Caco-2 (cell line): Measurements from ENCODE around the gene TTLL8. TPM values are rescaled to one million over a fixed set of nuclear protein-coding genes. Genes with fewer than 3 reads are reported as not detected.

ENCODE experiments used
- BruUV-seq: library from RNA; stranded (reverse); fragments of 400-500 nt; replicated peaks from 2 replicates; lab custom pipeline; 2021; lab: Mats Ljungman, UMichigan
- CTCF ChIA-PET: fragments of 300-600 bp; sonication (Branson Sonifier 250); formaldehyde crosslinking; loops from one replicate; lab custom pipeline; 2022; ENCODE audit warnings: antibody characterized with exemption; lab: Charles Lee
- POLR2A ChIA-PET: fragments of 300-600 bp; sonication (Branson Sonifier 250); formaldehyde crosslinking; loops from one replicate; lab custom pipeline; 2022; ENCODE audit warnings: antibody characterized with exemption; lab: Charles Lee
- DNase-seq, 2 experiments: peaks; one replicate each; pipeline versions ENCODE4 v3.0.0 to v3.0.0-alpha.2; 2020 to 2022
- H3K27me3 ChIP-seq: replicated peaks from 2 replicates; pipeline ENCODE4 v1.6.0; 2011; ENCODE audit warnings: low read length; ENCODE audit not compliant: control insufficient read depth, insufficient read depth
- H3K36me3 ChIP-seq: 2 replicates; pipeline ENCODE4 v1.5.1; 2011; ENCODE audit warnings: low read length; ENCODE audit not compliant: control insufficient read depth, insufficient read depth
- H3K4me1 ChIP-seq: fragments of 250-450 bp; sonication (Bioruptor Pico); 2 replicates; pipeline ENCODE4 v1.5.1; 2020; ENCODE audit warnings: mild to moderate bottlenecking
- H3K4me3 ChIP-seq: 2 replicates; pipeline ENCODE4 v1.5.1; 2011; ENCODE audit warnings: low read depth, mild to moderate bottlenecking, control low read depth, low read length
- H3K9me3 ChIP-seq: fragments of 250-450 bp; sonication (Bioruptor Pico); 2 replicates; pipeline ENCODE4 v1.5.1; 2020; ENCODE audit warnings: mild to moderate bottlenecking, moderate library complexity
- H3K27ac Mint-ChIP-seq: one replicate; pipeline ENCODE4 v1.8.0; 2022; ENCODE audit warnings: mixed read lengths; ENCODE audit not compliant: unreplicated experiment
- H3K27me3 Mint-ChIP-seq: one replicate; pipeline ENCODE4 v1.8.0; 2022; ENCODE audit warnings: mixed read lengths; ENCODE audit not compliant: insufficient read depth, unreplicated experiment
- H3K36me3 Mint-ChIP-seq: one replicate; pipeline ENCODE4 v1.8.0; 2022; ENCODE audit warnings: mild to moderate bottlenecking, mixed read lengths; ENCODE audit not compliant: insufficient read depth, unreplicated experiment
- H3K4me1 Mint-ChIP-seq: one replicate; pipeline ENCODE4 v1.8.0; 2022; ENCODE audit warnings: low read depth, mixed read lengths; ENCODE audit not compliant: unreplicated experiment
- H3K4me3 Mint-ChIP-seq: one replicate; pipeline ENCODE4 v1.8.0; 2022; ENCODE audit warnings: mild to moderate bottlenecking, moderate library complexity, mixed read lengths; ENCODE audit not compliant: unreplicated experiment
- H3K9me3 Mint-ChIP-seq: one replicate; pipeline ENCODE4 v1.8.0; 2022; ENCODE audit warnings: mixed read lengths; ENCODE audit not compliant: unreplicated experiment
- CTCF ChIP-seq, 2 experiments: fragments of 200-600 bp in 1 of 2; IDR thresholded peaks; 1 replicate in 1 of 2; 2 replicates in 1 of 2; pipeline versions ENCODE4 v1.5.1 to v1.8.0; 2011 to 2022; ENCODE audit warnings: antibody characterized with exemption in 1 of 2, control low read depth in 1 of 2, inconsistent platforms in 1 of 2, low read depth in 1 of 2, low read length in 1 of 2, mild to moderate bottlenecking in 1 of 2, moderate library complexity in 1 of 2; ENCODE audit not compliant: insufficient read depth in 1 of 2, severe bottlenecking in 1 of 2, unreplicated experiment in 1 of 2
- intact Hi-C: fragments of 100-400 bp; cut with micrococcal nuclease; formaldehyde crosslinking; loops from one replicate; pipeline ENCODE4 v1.10.0; 2022; ENCODE audit not compliant: unreplicated experiment
- total RNA-seq: library from RNA; stranded (reverse); gene quantifications from 2 replicates; pipeline ENCODE4 v1.2.3, GENCODE V29; 2022

TTLL8 gene
- total RNA-seq, 1 experiment from 2014 or later = not detected

DNA sequence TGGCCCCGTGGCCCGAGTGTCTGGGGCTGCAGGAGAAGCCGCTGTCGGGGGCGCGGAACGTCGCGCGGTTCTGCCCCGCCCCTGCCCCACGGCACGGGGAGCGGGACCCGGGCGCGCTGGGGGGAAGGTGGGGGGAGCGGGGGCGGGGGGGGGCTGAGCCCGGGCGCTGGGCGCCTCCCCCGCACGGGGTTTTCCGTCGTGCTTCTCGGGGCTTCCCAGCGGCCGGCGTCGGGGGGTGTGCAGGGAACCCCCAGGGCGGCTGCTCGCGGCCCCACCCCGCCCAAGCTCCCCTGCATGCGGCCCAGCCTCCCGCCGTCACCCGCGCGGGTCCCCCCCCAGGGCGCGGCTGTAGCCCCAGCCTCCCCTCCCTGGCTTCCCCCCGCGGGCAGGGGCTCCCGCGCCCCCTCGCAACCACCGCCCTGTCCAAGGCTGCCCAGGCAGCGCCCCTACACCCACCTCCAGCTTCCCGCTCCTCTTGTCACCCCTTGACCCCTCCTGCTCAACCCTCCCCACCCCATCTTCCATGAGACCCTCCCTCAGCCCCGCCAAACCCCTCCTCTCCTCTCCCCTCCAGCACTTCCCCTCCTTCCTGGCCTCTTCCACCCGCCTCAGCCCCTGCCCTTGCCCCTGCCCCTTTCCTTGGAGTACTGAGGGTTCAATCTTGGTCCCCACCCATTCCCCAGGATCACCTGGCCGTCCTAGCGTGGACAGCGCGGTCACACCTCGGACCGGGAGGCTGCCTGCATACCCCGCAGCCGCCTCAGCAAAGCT lies 47.2 kb downstream of the TTLL8 start:
- no peak for TF ChIP-seq CTCF (IDR thresholded peaks at IDR 0.05; ENCODE audit: insufficient read depth in 1 of 2, low read depth in 1 of 2, low read length in 1 of 2, severe bottlenecking in 1 of 2, unreplicated experiment in 1 of 2)
- H3K9me3 ChIP-seq = no peaks in the 10 kb centered on the region
- peaks cover 18% of the 10 kb centered on the region for H3K4me1 ChIP-seq
- Mint-ChIP-seq H3K36me3 (no peaks in the 10 kb centered on the region), H3K4me1 (no peaks in the 10 kb centered on the region), H3K4me3 (no peak overlapping the region), H3K9me3 (no peaks in the 10 kb centered on the region), H3K27me3 (no peaks in the 10 kb centered on the region), H3K27ac (no peak overlapping the region)
- no peak for DNase-seq
- H3K36me3 ChIP-seq = no peaks in the 10 kb centered on the region
- BruUV-seq = no TSS peak
- ChIA-PET CTCF (no interaction called here), POLR2A (no interaction called here)
- no peak overlapping the region for H3K4me3 ChIP-seq
- intact Hi-C loops = no loop called here
- no peaks in the 10 kb centered on the region for H3K27me3 ChIP-seq

- ChIA-PET POLR2A (no interaction called here), CTCF (no interaction called here)
- intact Hi-C loops = no loop called here
- H3K27ac Mint-ChIP-seq = no peak overlapping the region
- peaks cover 5% of the 10 kb centered on the region for H3K4me1 Mint-ChIP-seq
- H3K4me3 ChIP-seq = no peak overlapping the region
- H3K4me3 Mint-ChIP-seq = no peak overlapping the region
- peak in 1 of 2 experiments; percentile 36 for DNase-seq
- no peak for TF ChIP-seq CTCF (IDR thresholded peaks at IDR 0.05; ENCODE audit: insufficient read depth in 1 of 2, low read depth in 1 of 2, low read length in 1 of 2, severe bottlenecking in 1 of 2, unreplicated experiment in 1 of 2)
- peaks cover 18% of the 10 kb centered on the region for H3K4me1 ChIP-seq
- H3K36me3 ChIP-seq = no peaks in the 10 kb centered on the region
- no peaks in the 10 kb centered on the region for H3K9me3 ChIP-seq
- no peaks in the 10 kb centered on the region for H3K27me3 Mint-ChIP-seq
- H3K36me3 Mint-ChIP-seq = no peaks in the 10 kb centered on the region
- BruUV-seq = no TSS peak
- no peaks in the 10 kb centered on the region for H3K27me3 ChIP-seq
- H3K9me3 Mint-ChIP-seq = no peaks in the 10 kb centered on the region
Observed at GRCh38 chr22:50009765-50010675, 48.1 kb downstream of the TTLL8 start.

DNA sequence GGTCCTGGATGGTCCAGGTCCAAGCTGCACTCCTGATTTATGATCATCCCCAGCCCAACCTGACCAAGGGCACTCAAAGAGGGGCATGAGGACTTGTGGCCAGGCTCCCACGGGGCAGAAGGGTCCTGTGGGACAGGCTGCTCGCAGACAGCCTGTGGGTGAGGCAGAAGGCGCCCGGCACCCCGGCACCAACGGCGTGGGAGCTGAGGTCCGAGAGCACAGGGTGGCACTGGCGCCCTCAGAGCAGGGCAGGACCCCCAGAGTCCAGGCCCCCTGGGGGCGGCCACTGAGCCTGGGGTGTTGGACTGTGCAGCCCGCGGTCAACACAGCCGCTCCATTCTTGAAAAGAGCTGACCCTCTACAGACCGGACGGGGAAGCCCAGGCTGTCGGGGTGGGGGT lies 48.8 kb downstream of the TTLL8 start:
- H3K9me3 Mint-ChIP-seq = no peaks in the 10 kb centered on the region
- no peak overlapping the region for H3K27ac Mint-ChIP-seq
- DNase-seq = no peak
- no peak overlapping the region for H3K4me3 Mint-ChIP-seq
- intact Hi-C loops = no loop called here
- TF ChIP-seq CTCF (IDR thresholded peaks at IDR 0.05; ENCODE audit: insufficient read depth in 1 of 2, low read depth in 1 of 2, low read length in 1 of 2, severe bottlenecking in 1 of 2, unreplicated experiment in 1 of 2) = no peak
- no TSS peak for BruUV-seq
- H3K9me3 ChIP-seq = no peaks in the 10 kb centered on the region
- no peak overlapping the region for H3K4me3 ChIP-seq
- no peaks in the 10 kb centered on the region for H3K27me3 Mint-ChIP-seq
- H3K36me3 ChIP-seq = no peaks in the 10 kb centered on the region
- no peaks in the 10 kb centered on the region for H3K36me3 Mint-ChIP-seq
- ChIA-PET POLR2A (no interaction called here), CTCF (interaction anchor here (0.6 kb wide), 1 partner anchor 22 kb away, joined by 3 read pairs; no protein-coding TSS in a partner anchor)
- no peaks in the 10 kb centered on the region for H3K27me3 ChIP-seq
- peaks cover 9% of the 10 kb centered on the region for H3K4me1 Mint-ChIP-seq
- peaks cover 11% of the 10 kb centered on the region; the same call in 1 of the 2 replicates for H3K4me1 ChIP-seq
